Mesenteric fat pad (tissue), 1 donor: ENCODE measurements around the gene PLXDC1. TPM values are rescaled to one million over a fixed set of nuclear protein-coding genes. Genes with fewer than 3 reads are reported as not detected.
"Not testable (repeated sequence)": the region's sequence is repeated elsewhere in the genome, so short reads cannot be mapped to it uniquely, and the experiment has no call there.

Experiments
- DNase-seq: peaks from one replicate; pipeline ENCODE4 v3.0.0-alpha.2; 2020; ENCODE audit warnings: low spot score
- total RNA-seq: library from RNA; stranded (reverse); fragmentation: NEBNext Ultra II Directional; extraction: Animal tissue kit (Norgen Biotek cat#: 25700); gene quantifications from one replicate; pipeline ENCODE4 v1.2.1, GENCODE V29; 2021
- donor health status: DM: yes; HTN: yes; CAD: no.

The PLXDC1 gene
- total RNA-seq, 1 donor from 2014 or later: 6.3 TPM

GRCh38 chr17:39183045-39183444 is 31.6 kb upstream of the PLXDC1 start:
- no peak for DNase-seq

- DNase-seq: no peak
Observed at GRCh38 chr17:39181303-39181702, 29.9 kb upstream of the PLXDC1 start.

- no peak for DNase-seq
Observed at GRCh38 chr17:39178536-39178935, 27.1 kb upstream of the PLXDC1 start.

DNA sequence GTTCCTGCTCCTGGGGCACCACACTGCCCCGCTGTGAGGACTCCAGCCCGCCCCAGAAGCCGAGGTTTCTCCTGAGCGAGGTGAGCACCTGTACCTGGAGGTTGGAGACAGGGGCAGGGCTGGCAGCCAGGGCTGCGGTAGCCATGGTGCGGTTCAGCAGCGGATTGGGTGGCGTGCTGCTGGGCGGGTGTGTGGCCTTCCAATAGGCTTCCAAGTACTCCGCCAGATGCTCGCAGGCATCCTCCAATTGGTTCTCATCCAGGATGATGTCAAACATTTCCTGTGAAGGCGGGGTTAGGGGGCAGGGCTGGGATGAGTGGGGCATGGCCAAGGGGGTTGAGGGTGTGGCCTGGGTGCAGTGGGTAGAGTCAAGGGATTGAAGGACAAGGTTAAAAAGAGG is 25.8 kb upstream of the PLXDC1 start:
- no peak for DNase-seq

DNA sequence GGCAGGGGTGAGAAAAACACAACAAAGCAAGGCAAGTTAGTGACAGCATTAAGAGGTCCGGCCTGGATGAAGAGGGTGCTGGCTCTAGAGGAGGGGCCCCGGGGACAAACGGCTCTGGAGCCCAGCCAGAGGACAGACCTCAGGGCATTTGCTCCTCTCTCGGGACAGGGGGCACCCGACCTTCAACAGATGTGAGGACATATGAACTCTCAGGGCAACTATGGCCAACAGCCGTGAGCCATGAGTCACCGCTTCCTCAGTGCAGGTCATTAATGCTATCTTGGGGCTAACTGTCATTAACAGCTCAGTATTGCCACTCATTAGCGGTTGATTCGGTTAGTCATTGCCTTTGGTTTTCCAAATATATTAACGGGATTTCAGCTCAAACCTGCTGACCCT is 24.3 kb upstream of the PLXDC1 start:
- DNase-seq: no peak

DNA sequence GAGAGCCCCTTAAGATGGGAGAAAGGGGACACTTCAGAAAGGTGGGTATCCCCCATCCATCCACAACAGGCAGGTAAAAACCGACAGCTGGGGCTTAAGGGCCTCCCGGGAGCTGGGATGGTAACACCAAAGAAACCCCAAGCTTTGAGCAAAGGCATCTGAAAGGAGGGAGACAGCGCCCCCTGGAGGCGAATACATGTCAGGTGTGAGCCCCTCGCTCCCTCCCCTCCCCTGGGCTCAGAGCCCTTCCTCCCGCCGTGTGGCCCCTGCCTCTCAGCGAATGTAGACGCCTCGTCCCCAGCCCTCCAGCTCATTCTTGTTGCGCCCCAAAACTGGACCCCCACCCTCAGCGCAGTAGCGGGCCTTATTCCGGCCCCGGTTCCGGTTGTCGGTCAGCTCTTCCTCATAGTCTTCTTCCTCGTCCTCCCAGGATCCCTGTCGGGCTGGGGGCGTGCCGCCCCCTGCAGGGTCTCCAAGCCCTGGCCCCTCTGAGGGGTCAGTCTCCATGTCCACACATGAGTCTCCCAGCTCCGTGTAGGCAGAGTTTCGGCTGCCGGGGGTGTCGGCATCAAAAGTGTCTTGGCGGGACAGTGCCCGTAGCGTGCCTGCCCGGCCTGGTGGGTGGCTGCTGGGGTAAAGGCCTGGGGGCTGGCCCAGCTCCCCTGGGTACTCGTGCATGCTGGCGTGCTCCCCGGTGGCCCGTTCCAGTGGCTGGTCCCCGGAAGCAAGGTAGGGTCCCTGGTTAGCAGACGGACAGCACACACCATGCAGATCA is 23.7 kb upstream of the PLXDC1 start:
- DNase-seq: no peak

- DNase-seq: no peak
Observed at GRCh38 chr17:39173526-39174274, 22.3 kb upstream of the PLXDC1 start.

DNA sequence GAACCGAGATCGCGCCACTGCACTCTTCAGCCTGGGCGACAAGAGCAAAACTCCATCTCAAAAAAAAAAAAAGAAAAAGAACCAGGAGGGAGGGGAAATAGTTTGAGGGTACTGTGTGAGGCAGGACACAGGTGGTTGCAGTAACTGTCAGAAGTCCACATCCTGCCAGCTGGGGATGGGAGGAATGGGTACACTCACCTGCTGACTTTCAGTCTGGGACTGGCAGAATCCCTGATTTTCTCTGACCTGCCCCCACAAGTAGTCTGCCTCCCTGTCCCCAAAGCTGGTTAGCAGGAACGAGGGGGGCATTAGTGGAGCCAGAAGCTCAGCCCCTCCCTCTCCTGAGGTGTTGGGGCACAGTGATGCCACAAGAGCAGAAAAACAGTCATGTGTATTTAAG is 21.6 kb upstream of the PLXDC1 start:
- DNase-seq: no peak

- DNase-seq: no peak
Observed at GRCh38 chr17:39171933-39172332, 20.5 kb upstream of the PLXDC1 start.

DNA sequence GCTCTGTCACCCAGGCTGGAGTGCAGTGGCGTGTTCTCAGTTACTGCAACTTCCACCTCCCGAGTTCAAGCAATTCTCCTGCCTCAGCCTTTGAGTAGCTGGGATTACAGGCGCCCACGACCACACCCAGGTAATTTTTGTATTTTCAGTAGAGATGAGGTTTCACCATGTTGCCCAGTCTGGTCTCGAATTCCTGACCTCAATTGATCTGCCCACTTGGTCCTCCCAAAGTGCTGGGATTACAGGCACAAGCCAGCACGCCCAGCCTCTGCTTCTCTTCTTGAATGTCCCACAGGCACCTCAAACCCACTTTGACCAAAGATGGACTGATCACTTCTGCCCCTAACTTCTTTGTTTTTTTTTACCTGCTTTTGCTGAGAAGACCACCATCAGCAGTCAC is 19.1 kb upstream of the PLXDC1 start:
- DNase-seq: no peak

DNA sequence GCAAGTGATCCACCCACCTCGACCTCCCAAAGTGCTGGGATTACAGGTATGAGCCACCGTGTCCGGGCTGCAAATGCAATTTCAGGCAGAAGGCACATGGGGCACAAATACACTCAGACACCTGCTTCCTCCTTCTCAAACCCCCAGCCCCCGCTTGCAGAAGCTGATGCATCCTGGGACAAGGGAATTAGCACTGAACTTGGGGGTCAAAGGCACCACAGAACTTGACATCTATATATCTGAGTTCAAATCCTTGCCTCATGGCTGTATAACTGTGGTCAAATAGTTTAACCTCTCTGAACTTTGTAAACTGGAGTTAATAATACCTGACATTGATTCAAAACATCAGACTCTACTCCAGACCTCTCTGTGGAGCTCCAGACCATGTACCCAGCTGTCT is 18.7 kb upstream of the PLXDC1 start:
- DNase-seq: no peak

GRCh38 chr17:39169518-39169917 is 18.1 kb upstream of the PLXDC1 start:
- no peak for DNase-seq

DNA sequence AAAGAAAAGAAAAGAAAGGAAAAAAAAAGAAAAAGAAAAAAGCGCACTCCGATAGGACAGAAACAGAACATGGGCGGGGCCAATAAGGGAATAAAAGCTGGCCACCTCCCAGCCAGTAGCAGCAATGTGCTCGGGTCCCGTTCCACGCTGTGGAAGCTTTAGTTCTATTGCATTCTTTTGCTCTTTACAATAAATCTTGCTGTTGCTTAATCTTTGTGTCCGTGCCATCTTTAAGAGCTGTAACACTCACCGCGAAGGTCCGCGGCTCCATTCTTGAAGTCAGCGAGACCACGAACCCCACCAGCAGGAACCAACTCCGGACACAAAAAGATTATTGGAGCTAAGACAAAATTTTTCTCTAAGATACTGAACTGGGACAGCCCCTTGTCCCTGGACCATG is 17.7 kb upstream of the PLXDC1 start:
- DNase-seq: no peak

DNA sequence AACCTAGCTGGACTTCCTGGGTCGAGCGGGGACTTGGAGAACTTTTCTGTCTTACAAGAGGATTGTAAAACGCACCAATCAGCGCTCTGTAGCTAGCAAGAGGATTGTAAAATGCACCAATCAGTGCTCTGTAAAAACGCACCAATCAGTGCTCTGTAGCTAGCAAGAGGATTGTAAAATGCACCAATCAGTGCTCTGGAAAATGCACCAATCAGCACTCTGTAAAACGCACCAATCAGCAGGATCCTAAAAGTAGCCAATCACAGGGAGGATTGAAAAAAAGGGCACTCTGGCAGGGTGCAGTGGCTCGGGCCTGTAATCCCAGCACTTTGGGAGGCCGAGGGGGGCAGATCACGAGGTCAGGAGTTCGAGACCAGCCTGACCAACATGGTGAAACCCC is 17.1 kb upstream of the PLXDC1 start:
- not testable (repeated sequence) for DNase-seq

DNA sequence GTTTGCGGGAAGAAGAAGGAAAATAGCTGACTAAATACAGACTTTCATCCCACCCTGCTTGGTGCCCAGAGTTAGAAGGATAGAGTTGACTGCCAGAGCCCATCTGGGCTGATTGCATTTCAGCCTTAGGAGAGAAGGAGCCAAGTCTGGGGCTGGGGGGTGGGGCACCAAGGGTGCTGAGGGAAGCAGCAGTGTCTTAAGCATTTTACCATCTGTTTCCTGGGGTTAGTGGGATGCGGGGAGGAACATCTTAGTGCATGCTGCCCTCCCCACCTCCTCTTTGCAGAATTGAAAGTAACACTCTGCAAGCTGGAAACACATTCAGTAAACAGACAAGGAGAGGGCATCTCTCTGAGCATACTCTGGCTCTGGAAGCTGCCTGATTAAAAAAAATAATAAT is 16.0 kb upstream of the PLXDC1 start:
- DNase-seq: no peak

DNA sequence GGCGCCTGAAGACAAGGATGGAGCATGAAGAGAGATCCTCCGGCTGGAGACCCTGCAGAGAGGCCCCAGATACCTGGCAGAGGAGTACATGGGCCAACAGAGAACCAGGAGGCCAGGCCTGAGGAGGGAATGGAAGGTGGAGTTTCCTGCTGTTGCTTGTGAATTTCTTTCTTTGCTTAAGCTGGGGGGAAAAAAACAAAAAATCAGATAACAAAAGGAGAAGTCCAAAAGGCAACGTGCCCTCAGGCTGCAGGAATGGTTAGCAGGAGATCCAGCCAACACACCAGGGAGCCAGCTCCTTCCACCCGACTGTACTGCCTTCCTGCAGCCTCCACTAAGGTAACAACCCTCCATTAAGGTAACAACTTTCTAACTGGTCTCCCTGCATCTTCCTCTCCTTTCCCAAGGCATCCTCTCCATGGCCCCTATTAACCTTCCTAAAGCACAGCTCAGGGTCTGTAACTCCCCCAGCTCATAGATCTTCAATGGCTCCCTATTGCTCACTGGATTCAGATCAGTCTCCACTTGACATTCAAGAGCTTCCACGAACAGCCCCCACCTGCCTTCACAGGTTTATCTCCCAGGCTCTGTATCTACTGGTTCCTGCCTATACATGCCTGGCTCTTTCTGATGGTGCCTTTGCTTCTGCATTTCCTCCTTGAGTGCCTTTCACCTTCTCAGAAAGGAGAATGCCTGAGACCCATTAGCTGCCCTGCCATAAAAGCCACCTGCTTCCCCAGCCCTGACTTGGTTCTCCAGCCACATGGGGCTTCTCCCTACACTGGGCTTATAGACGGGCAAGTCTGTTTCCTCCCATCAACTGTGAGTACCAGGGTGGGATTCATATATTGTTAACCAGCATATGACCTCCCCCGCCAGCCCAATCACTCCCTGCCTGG is 15.2 kb upstream of the PLXDC1 start:
- DNase-seq: no peak

DNA sequence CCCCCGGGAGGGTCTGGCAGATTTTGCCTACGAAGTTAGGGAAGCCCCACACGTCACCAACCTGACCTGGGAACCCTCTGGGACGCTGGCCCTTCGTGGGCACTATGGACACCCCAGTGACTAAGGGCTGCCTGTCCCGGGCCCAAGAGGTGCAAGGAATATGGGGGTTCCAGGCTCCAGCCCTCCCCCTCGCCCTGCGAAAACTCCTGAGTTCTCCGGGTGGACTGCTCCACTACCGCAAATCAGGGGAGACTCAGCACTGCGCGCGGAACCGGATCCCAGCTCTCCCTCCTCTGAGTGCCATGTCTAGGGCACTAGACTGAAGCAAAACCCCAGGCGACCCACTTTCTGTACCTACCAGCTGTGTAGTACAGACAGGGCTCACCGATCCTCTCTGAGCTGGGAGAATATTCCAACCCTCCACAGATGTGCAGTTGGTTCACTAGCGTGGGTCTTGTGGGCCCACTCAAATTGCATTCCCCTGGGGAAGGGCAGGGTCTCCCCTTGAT is 14.5 kb upstream of the PLXDC1 start, which contains the start of gene ARL5C:
Gene ARL5C (minus strand): TSS at position 321 of the 509 bp plus-strand sequence. CDS start 401 bp downstream, outside the sequence.
- DNase-seq: no peak

DNA sequence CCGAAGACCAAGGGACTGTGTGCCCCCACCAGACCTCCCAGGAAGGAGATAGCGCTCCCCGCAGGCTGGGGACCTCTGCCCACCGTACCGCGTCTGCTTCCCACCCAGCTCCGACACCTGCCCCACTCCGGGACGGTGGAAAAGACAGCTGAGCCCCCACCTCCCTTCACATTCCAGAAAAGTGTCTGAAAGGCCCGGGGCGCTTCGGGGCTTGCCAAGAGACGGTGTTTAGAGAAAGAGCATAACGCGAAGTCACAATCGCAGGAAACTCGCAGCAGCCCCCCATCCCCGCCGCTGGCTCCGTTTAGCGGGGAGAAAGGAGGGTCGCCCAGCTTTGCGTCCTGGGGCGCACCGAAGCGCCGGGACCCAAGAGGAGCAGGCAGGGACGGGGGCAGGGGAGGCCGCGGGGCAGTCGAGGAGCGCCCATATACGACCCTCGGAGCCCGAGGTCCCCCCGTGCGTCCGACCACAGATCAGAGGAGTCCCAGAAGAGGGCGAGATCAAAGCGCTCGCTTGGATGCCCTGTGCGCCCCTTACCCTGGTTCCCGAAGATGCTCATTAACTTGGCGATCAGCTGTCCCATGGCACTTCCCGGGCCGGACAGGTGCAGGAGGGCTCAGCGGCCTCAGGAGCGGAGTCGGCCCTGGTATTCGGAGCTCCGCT is 13.9 kb upstream of the PLXDC1 start:
- DNase-seq: no peak

GRCh38 chr17:39164675-39165143 is 13.3 kb upstream of the PLXDC1 start:
- DNase-seq: no peak

DNA sequence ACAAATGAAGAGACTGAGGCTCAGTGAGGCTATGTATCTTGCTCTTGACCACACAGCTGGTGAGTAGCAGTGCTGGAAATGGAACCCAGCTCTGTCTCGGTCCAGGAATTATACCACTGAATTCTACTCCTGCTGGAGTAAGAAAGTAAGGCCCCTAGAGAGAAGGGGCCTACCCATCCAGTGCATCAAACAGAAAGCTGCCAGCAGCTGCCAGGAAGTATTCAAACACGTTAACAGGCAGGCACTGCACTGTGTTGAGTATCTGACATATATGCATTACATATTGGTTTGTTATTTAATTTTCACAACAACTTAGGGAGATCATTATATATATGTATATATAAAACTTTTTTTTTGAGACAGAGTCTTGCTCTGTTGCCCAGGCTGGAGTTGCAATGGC is 10.5 kb upstream of the PLXDC1 start:
- DNase-seq: no peak

- DNase-seq: no peak
Observed at GRCh38 chr17:39158623-39159022, 7.2 kb upstream of the PLXDC1 start.
